ENCODE results near the gene CRK.
A peak's percentile ranks its signal among the peaks of the same experiment; 100 is the strongest.

Gene CRK

GRCh38 chr17:1473170-1473569, 17.1 kb upstream of the CRK start:
- TF ChIP-seq CTCF (IDR thresholded peaks at IDR 0.05; ENCODE audit: low read depth, low read length) (peak; percentile 35), POLR2A (IDR thresholded peaks at IDR 0.05; ENCODE audit: extremely low read depth, insufficient read length) (no peak)
- peak; percentile 57 for DNase-seq (ENCODE audit: low read depth)
- no peak overlapping the region for H3K4me3 ChIP-seq (ENCODE audit: low read depth, low read length)

- DNase-seq (ENCODE audit: low read depth) = no peak
- H3K4me3 ChIP-seq (ENCODE audit: low read depth, low read length) = no peak overlapping the region
- TF ChIP-seq CTCF (IDR thresholded peaks at IDR 0.05; ENCODE audit: low read depth, low read length) (no peak), POLR2A (IDR thresholded peaks at IDR 0.05; ENCODE audit: extremely low read depth, insufficient read length) (no peak), MAX (IDR thresholded peaks at IDR 0.05; ENCODE audit: low read depth, low read length) (no peak), MYC (IDR thresholded peaks at IDR 0.05; ENCODE audit: low read depth, low read length) (no peak)
Observed at GRCh38 chr17:1471911-1472821, 16.1 kb upstream of the CRK start.

GRCh38 chr17:1471490-1471889, 15.5 kb upstream of the CRK start:
- no peak for DNase-seq (ENCODE audit: low read depth)
- TF ChIP-seq MAX (IDR thresholded peaks at IDR 0.05; ENCODE audit: low read depth, low read length) (no peak), POLR2A (IDR thresholded peaks at IDR 0.05; ENCODE audit: extremely low read depth, insufficient read length) (no peak), MYC (IDR thresholded peaks at IDR 0.05; ENCODE audit: low read depth, low read length) (no peak), CTCF (IDR thresholded peaks at IDR 0.05; ENCODE audit: low read depth, low read length) (no peak)
- no peak overlapping the region for H3K4me3 ChIP-seq (ENCODE audit: low read depth, low read length)

GRCh38 chr17:1470755-1471462, 14.9 kb upstream of the CRK start:
- DNase-seq (ENCODE audit: low read depth) = no peak
- H3K4me3 ChIP-seq (ENCODE audit: low read depth, low read length) = no peak overlapping the region
- no peak for TF ChIP-seq CTCF (IDR thresholded peaks at IDR 0.05; ENCODE audit: low read depth, low read length)
- TF ChIP-seq MAX (IDR thresholded peaks at IDR 0.05; ENCODE audit: low read depth, low read length) = no peak
- TF ChIP-seq POLR2A (IDR thresholded peaks at IDR 0.05; ENCODE audit: extremely low read depth, insufficient read length) = no peak
- no peak for TF ChIP-seq MYC (IDR thresholded peaks at IDR 0.05; ENCODE audit: low read depth, low read length)

- peak; percentile 40 for DNase-seq (ENCODE audit: low read depth)
- TF ChIP-seq CTCF (IDR thresholded peaks at IDR 0.05; ENCODE audit: low read depth, low read length) (no peak), POLR2A (IDR thresholded peaks at IDR 0.05; ENCODE audit: extremely low read depth, insufficient read length) (no peak), MAX (IDR thresholded peaks at IDR 0.05; ENCODE audit: low read depth, low read length) (no peak), MYC (IDR thresholded peaks at IDR 0.05; ENCODE audit: low read depth, low read length) (no peak)
- no peak overlapping the region for H3K4me3 ChIP-seq (ENCODE audit: low read depth, low read length)
Observed at GRCh38 chr17:1470071-1470754, 14.2 kb upstream of the CRK start.

Data from NB4 (cell line).